Memory B cell (primary cell): ENCODE measurements around the gene TMEM98.
"Not testable (repeated sequence)": the region's sequence is repeated elsewhere in the genome, so short reads cannot be mapped to it uniquely, and the experiment has no call there.

Experiments
- ATAC-seq: fragments of 150-1000 bp; cut with Tn5 transposase; 2 replicates; pipeline ENCODE4 v1.10.0; 2021; ENCODE audit warnings: low read depth, mild to moderate bottlenecking, moderate library complexity
- DNase-seq, 2 donors: peaks; one replicate each; pipeline ENCODE4 v3.0.0; 2022; ENCODE audit warnings: low spot score in 2 of 2
- H3K27ac Mint-ChIP-seq: one replicate; pipeline ENCODE4 v1.8.0; 2022; ENCODE audit warnings: mild to moderate bottlenecking, moderate library complexity, mixed read lengths
- H3K27me3 Mint-ChIP-seq: one replicate; pipeline ENCODE4 v1.8.0; 2022; ENCODE audit warnings: mixed read lengths
- H3K36me3 Mint-ChIP-seq: one replicate; pipeline ENCODE4 v1.8.0; 2022; ENCODE audit warnings: mild to moderate bottlenecking, mixed read lengths
- H3K4me1 Mint-ChIP-seq: one replicate; pipeline ENCODE4 v1.8.0; 2022; ENCODE audit warnings: mixed read lengths
- H3K4me3 Mint-ChIP-seq: one replicate; pipeline ENCODE4 v1.8.0; 2022; ENCODE audit warnings: mild to moderate bottlenecking, moderate library complexity, mixed read lengths
- H3K9me3 Mint-ChIP-seq: one replicate; pipeline ENCODE4 v1.8.0; 2022; ENCODE audit warnings: mixed read lengths

TMEM98 gene

GRCh38 chr17:32943206-32943605 lies 15.3 kb downstream of the TMEM98 start:
- no peaks in the 10 kb centered on the region for H3K4me1 Mint-ChIP-seq
- peaks cover 3% of the 10 kb centered on the region for H3K27me3 Mint-ChIP-seq
- no peaks in the 10 kb centered on the region for H3K36me3 Mint-ChIP-seq
- DNase-seq (no peak), ATAC-seq (no peak)
- no peaks in the 10 kb centered on the region for H3K9me3 Mint-ChIP-seq
- H3K27ac Mint-ChIP-seq = no peak overlapping the region
- H3K4me3 Mint-ChIP-seq = no peak overlapping the region

GRCh38 chr17:32943647-32944191 lies 15.8 kb downstream of the TMEM98 start:
- no peak for ATAC-seq
- no peak for DNase-seq
- Mint-ChIP-seq H3K36me3 (no peaks in the 10 kb centered on the region), H3K9me3 (no peaks in the 10 kb centered on the region), H3K4me3 (no peak overlapping the region), H3K27me3 (peaks cover 3% of the 10 kb centered on the region), H3K4me1 (no peaks in the 10 kb centered on the region), H3K27ac (no peak overlapping the region)

GRCh38 chr17:32944248-32945020 lies 16.5 kb downstream of the TMEM98 start:
- Mint-ChIP-seq H3K36me3 (no peaks in the 10 kb centered on the region), H3K4me3 (no peak overlapping the region), H3K27me3 (peaks cover 3% of the 10 kb centered on the region), H3K27ac (no peak overlapping the region), H3K4me1 (no peaks in the 10 kb centered on the region), H3K9me3 (no peaks in the 10 kb centered on the region)
- ATAC-seq (no peak), DNase-seq (no peak)

GRCh38 chr17:32946375-32947135 lies 18.6 kb downstream of the TMEM98 start:
- ATAC-seq (no peak), DNase-seq (no peak)
- Mint-ChIP-seq H3K27ac (no peak overlapping the region), H3K27me3 (peaks cover 4% of the 10 kb centered on the region), H3K36me3 (no peaks in the 10 kb centered on the region), H3K4me1 (no peaks in the 10 kb centered on the region), H3K4me3 (no peak overlapping the region), H3K9me3 (no peaks in the 10 kb centered on the region)

GRCh38 chr17:32947736-32948135 lies 19.8 kb downstream of the TMEM98 start:
- Mint-ChIP-seq H3K4me3 (no peak overlapping the region), H3K27me3 (peaks cover 9% of the 10 kb centered on the region)
- ATAC-seq = no peak

GRCh38 chr17:32949181-32949580 lies 21.2 kb downstream of the TMEM98 start:
- Mint-ChIP-seq H3K27ac (no peak overlapping the region), H3K4me1 (no peaks in the 10 kb centered on the region), H3K36me3 (no peaks in the 10 kb centered on the region), H3K9me3 (no peaks in the 10 kb centered on the region), H3K4me3 (no peak overlapping the region), H3K27me3 (peaks cover 9% of the 10 kb centered on the region)
- ATAC-seq (no peak), DNase-seq (no peak)

More at GRCh38 chr17:32947736-32948135, 19.8 kb downstream of the TMEM98 start:
- no peaks in the 10 kb centered on the region for H3K36me3 Mint-ChIP-seq
- H3K4me1 Mint-ChIP-seq = no peaks in the 10 kb centered on the region
- no peaks in the 10 kb centered on the region for H3K9me3 Mint-ChIP-seq
- DNase-seq = no peak
- H3K27ac Mint-ChIP-seq = no peak overlapping the region

GRCh38 chr17:32952491-32952890 lies 24.5 kb downstream of the TMEM98 start:
- not testable (repeated sequence) for H3K27ac Mint-ChIP-seq, H3K4me3 Mint-ChIP-seq, H3K9me3 Mint-ChIP-seq, H3K27me3 Mint-ChIP-seq, ATAC-seq, H3K36me3 Mint-ChIP-seq, DNase-seq, H3K4me1 Mint-ChIP-seq

- Mint-ChIP-seq H3K27me3 (peaks cover 7% of the 10 kb centered on the region), H3K27ac (no peak overlapping the region), H3K36me3 (no peaks in the 10 kb centered on the region), H3K4me1 (no peaks in the 10 kb centered on the region), H3K9me3 (no peaks in the 10 kb centered on the region), H3K4me3 (no peak overlapping the region)
- ATAC-seq (peak; percentile 48), DNase-seq (no peak)
Observed at GRCh38 chr17:32953045-32953444, 25.1 kb downstream of the TMEM98 start.

DNA sequence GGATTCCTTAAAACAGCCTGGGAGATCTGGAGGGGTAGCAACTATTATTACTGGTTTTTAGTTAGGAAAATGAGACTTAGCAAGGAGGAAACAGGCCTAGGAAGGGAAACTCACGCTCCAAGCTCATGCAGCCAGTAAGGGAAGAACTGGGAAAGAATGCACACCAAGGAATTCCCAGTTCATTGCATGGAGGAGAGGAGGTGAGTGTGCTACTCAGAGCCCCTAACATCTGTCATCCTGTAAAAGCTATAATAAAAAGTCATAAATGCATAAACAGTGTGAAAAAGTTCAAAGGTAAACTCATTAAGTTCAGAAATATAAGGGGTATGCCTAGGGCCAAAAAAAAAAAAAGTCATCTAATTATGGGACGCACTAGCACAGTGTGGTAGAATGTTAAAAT lies 25.9 kb downstream of the TMEM98 start:
- DNase-seq (no peak), ATAC-seq (no peak)
- Mint-ChIP-seq H3K4me1 (no peaks in the 10 kb centered on the region), H3K9me3 (no peaks in the 10 kb centered on the region), H3K27me3 (peaks cover 11% of the 10 kb centered on the region), H3K36me3 (no peaks in the 10 kb centered on the region), H3K27ac (no peak overlapping the region), H3K4me3 (no peak overlapping the region)

- Mint-ChIP-seq H3K9me3 (no peaks in the 10 kb centered on the region), H3K27ac (no peak overlapping the region), H3K27me3 (peaks cover 13% of the 10 kb centered on the region), H3K4me1 (no peaks in the 10 kb centered on the region), H3K4me3 (no peak overlapping the region), H3K36me3 (no peaks in the 10 kb centered on the region)
- no peak for ATAC-seq
- DNase-seq = no peak
Observed at GRCh38 chr17:32954477-32954876, 26.5 kb downstream of the TMEM98 start.

DNA sequence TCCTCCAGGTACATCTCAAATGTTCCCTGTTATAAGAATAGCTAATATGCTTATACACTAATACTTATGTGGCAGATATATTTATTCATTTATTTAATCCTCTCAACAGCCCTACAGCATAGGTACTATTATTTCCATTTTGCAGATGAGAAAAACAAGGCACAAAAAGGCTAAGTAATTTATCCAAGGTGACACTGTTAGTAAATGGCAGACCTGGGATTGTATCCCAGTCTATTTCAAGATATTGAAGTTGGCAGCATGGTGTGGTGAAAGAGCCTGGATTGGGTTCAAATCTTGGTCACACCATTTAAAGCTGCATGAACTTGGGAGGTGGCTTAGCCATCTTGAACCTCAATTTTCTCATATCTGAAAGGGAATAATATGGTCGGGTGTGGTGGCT lies 27.2 kb downstream of the TMEM98 start:
- DNase-seq = no peak
- no peak for ATAC-seq
- Mint-ChIP-seq H3K27me3 (peaks cover 15% of the 10 kb centered on the region), H3K9me3 (no peaks in the 10 kb centered on the region), H3K27ac (no peak overlapping the region), H3K4me1 (no peaks in the 10 kb centered on the region), H3K4me3 (no peak overlapping the region), H3K36me3 (no peaks in the 10 kb centered on the region)

DNA sequence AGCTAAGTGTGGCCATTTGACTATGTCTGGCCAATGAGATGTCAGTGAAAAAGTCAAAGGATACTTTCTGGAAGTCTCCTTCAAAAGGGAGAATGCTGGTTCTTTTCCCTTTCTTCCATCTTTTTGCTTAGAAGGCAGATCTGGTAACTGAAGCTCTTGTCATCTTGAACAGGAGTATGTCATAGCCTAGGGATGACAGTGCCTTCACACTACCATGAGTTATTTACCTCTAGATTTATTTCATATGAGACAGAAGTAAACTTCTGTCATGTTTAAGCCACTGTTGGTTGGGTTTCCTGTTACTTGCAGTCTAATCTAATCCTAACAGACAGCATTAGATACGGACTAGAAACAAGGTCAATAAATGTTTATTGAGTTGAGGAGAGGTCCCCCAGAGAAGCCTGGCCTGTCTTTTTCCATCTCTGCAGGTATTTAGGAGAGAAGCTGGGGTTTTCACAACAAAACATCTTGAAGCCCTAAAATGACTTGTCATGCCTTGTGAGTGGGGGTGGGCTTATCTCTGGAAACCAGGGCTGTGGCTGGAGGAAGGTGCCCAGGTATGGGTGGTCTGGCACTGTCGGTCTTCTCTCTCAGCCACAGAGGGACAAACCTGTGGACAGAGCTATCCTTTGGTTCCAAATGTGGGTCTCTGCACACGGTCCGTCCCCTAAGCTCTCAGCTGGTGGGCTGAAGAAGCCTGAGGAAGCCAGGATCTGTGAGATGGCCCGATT lies 28.5 kb downstream of the TMEM98 start:
- Mint-ChIP-seq H3K4me3 (no peak overlapping the region), H3K27me3 (peaks cover 16% of the 10 kb centered on the region), H3K27ac (no peak overlapping the region), H3K9me3 (no peaks in the 10 kb centered on the region), H3K4me1 (no peaks in the 10 kb centered on the region), H3K36me3 (no peaks in the 10 kb centered on the region)
- ATAC-seq (no peak), DNase-seq (no peak)

DNA sequence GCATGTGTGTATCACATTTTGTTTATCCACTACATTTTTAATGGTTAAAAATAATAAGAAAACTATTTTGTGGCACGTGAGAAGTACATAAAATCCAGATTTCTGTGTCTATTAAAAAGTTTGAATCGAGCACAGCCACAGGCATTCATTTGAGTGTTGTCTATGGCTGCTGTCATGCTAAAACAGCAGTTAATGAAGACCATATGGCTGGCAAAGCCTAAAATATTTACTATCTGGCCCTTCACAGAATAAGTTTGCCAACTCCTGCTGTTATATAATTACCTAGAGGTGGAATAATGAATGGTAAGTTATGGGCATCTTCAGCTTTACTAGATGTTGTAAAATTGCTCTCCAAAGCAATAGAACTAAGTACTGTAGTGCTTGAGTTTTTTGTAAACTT lies 30.5 kb downstream of the TMEM98 start:
- DNase-seq (no peak), ATAC-seq (no peak)
- Mint-ChIP-seq H3K9me3 (no peaks in the 10 kb centered on the region), H3K27me3 (peaks cover 16% of the 10 kb centered on the region), H3K36me3 (no peaks in the 10 kb centered on the region), H3K4me1 (no peaks in the 10 kb centered on the region), H3K27ac (no peak overlapping the region), H3K4me3 (no peak overlapping the region)

GRCh38 chr17:32960815-32961214 lies 32.9 kb downstream of the TMEM98 start:
- no peaks in the 10 kb centered on the region for H3K9me3 Mint-ChIP-seq
- no peaks in the 10 kb centered on the region for H3K36me3 Mint-ChIP-seq
- DNase-seq (no peak), ATAC-seq (no peak)
- peaks cover 23% of the 10 kb centered on the region for H3K27me3 Mint-ChIP-seq
- no peak overlapping the region for H3K4me3 Mint-ChIP-seq
- no peaks in the 10 kb centered on the region for H3K4me1 Mint-ChIP-seq
- H3K27ac Mint-ChIP-seq = no peak overlapping the region
